GM19324 (cell line): Measurements from ENCODE around the gene COL24A1.
"Not testable (repeated sequence)": the region's sequence is repeated elsewhere in the genome, so short reads cannot be mapped to it uniquely, and the experiment has no call there.

Experiments used
- ATAC-seq: cut with Tn5 transposase; IDR thresholded peaks from one replicate; pipeline ENCODE4 v1.9.1; 2021; ENCODE audit warnings: mild to moderate bottlenecking, moderate library complexity; ENCODE audit not compliant: unreplicated experiment, low FRiP score

Gene COL24A1

GRCh38 chr1:86154571-86155050, 2.0 kb downstream of the COL24A1 start:
- ATAC-seq = no peak

GRCh38 chr1:86153836-86154235, 2.7 kb downstream of the COL24A1 start:
- no peak for ATAC-seq

- ATAC-seq = no peak
Observed at GRCh38 chr1:86152887-86153286, 3.7 kb downstream of the COL24A1 start.

GRCh38 chr1:86151427-86151826, 5.1 kb downstream of the COL24A1 start:
- no peak for ATAC-seq

GRCh38 chr1:86150553-86151055, 6.0 kb downstream of the COL24A1 start:
- no peak for ATAC-seq

- no peak for ATAC-seq
Observed at GRCh38 chr1:86149591-86149990, 7.0 kb downstream of the COL24A1 start.

GRCh38 chr1:86147755-86148154, 8.8 kb downstream of the COL24A1 start:
- ATAC-seq = no peak

GRCh38 chr1:86146566-86146965, 10.0 kb downstream of the COL24A1 start:
- no peak for ATAC-seq

GRCh38 chr1:86140281-86140880, 16.2 kb downstream of the COL24A1 start:
- ATAC-seq = no peak

- ATAC-seq = no peak
Observed at GRCh38 chr1:86138746-86139145, 17.8 kb downstream of the COL24A1 start.

GRCh38 chr1:86137436-86137835, 19.1 kb downstream of the COL24A1 start:
- no peak for ATAC-seq

GRCh38 chr1:86119214-86119764, 37.3 kb downstream of the COL24A1 start:
- ATAC-seq = no peak

- ATAC-seq = no peak
Observed at GRCh38 chr1:86114816-86115400, 41.7 kb downstream of the COL24A1 start.

GRCh38 chr1:86114236-86114635, 42.3 kb downstream of the COL24A1 start:
- ATAC-seq = no peak

GRCh38 chr1:86111590-86111989, 45.0 kb downstream of the COL24A1 start:
- ATAC-seq = not testable (repeated sequence)

- no peak for ATAC-seq
Observed at GRCh38 chr1:86110451-86111129, 46.0 kb downstream of the COL24A1 start.

- no peak for ATAC-seq
Observed at GRCh38 chr1:86105533-86105866, 51.1 kb downstream of the COL24A1 start.

GRCh38 chr1:86104606-86105532, 51.7 kb downstream of the COL24A1 start:
- ATAC-seq = no peak

GRCh38 chr1:86101616-86102015, 55.0 kb downstream of the COL24A1 start:
- no peak for ATAC-seq

GRCh38 chr1:86100401-86100800, 56.2 kb downstream of the COL24A1 start:
- ATAC-seq = no peak
